DOHH2 (cell line): ENCODE measurements around the gene FADS3.

Source experiments
- EZH2phosphoT487 ChIP-seq: fragments of 200-600 bp; sonication (generic); IDR thresholded peaks from 2 replicates; pipeline ENCODE4 v1.6.1; 2017; ENCODE audit warnings: borderline replicate concordance, mild to moderate bottlenecking, antibody characterized with exemption, low read length, moderate library complexity, mixed read lengths
- TF ChIP-seq, protein P1 (sequence below): fragments of 200-600 bp; sonication (generic); IDR thresholded peaks from one replicate; pipeline ENCODE4 v1.5.1; 2014; ENCODE audit warnings: antibody characterized with exemption, mild to moderate bottlenecking, low read depth, low read length; ENCODE audit not compliant: poor library complexity, severe bottlenecking

- TF ChIP-seq, protein P1, sequence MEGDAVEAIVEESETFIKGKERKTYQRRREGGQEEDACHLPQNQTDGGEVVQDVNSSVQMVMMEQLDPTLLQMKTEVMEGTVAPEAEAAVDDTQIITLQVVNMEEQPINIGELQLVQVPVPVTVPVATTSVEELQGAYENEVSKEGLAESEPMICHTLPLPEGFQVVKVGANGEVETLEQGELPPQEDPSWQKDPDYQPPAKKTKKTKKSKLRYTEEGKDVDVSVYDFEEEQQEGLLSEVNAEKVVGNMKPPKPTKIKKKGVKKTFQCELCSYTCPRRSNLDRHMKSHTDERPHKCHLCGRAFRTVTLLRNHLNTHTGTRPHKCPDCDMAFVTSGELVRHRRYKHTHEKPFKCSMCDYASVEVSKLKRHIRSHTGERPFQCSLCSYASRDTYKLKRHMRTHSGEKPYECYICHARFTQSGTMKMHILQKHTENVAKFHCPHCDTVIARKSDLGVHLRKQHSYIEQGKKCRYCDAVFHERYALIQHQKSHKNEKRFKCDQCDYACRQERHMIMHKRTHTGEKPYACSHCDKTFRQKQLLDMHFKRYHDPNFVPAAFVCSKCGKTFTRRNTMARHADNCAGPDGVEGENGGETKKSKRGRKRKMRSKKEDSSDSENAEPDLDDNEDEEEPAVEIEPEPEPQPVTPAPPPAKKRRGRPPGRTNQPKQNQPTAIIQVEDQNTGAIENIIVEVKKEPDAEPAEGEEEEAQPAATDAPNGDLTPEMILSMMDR = no peak
- TF ChIP-seq EZH2phosphoT487 = no peak
Observed at GRCh38 chr11:61885166-61885778, 6.1 kb downstream of the FADS3 start.
